ENCODE data around the gene METTL22. TPM values are rescaled to one million over a fixed set of nuclear protein-coding genes. Genes with fewer than 3 reads are reported as not detected.

Gene METTL22
- total RNA-seq, 4 donors from 2014 or later: 22.5 to 24.5 (median 23.4) TPM

DNA sequence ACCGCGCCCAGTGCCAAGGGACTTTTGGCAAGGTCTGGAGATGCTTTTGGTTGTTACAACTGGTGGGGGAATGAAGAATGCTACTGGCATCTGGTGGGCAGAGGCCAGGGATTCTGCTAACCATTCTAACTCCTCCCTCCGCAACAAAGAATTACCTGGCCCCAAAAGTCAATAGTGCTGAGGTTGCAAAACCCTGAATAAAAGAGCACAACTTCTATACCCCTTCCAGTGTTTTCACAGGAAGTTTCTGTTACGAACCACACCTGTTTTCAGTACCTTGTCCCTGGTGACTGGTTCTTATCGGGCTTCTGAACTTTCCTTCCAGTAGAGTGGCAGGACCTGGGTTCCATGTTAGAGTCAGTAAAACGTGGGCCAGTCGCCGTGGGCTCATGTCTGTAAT lies 70.2 kb downstream of the METTL22 start:
- no peaks in the 10 kb centered on the region for H3K4me1 ChIP-seq

DNA sequence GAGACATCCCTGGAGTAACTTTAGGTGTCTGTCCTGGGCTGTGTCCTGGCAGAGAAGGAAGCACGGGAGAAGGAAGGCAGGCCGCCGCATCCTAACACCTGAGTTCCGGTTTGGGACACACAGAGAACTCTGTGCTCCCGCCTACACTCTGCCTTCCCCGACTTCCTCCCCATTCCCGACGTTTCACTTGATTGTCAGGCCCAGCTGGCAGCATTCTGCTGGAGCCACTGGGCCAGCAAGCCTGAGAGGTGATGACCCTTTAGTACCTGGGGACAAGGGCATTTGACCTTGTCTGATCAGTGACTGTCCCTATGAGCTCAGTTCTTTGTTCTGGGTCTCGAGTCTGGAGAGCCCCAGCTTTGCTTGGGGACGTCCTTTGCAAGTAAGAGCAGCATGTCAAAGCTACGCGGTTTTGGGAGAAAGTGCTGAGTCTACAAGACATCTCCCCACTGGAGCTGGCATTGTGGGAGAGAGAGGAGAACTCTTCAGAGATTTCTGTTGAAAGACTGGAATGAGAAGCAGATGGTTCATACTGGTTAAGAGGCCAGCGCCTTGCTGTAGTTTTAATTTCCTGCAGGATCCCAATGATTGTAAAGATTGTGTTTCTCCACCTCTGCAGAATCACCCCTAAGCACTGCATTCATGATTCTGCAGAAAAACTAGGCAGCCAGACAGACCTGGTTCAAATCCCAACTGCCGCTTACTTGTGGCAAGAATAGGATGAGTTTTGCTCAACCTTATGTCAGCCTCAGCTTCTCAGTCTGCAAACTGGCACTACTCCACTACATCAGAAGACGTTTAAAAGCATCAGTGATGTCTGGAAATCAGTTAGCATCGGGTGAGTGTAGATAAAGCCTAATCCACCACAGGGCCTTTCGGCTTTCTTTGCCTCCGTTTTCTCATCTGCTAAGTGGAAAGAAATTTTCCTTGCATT lies 73.6 kb downstream of the METTL22 start:
- intact Hi-C loops (cut with DNase I): no loop called here
- no peak for TF ChIP-seq EP300 (IDR thresholded peaks at IDR 0.05)

More for the DNA sequence above, 70.2 kb downstream of the METTL22 start:
- Histone ChIP-seq H3K27me3 (no peaks in the 10 kb centered on the region), H3K27ac (replicated peaks in 1 of 4) (no peak overlapping the region), H3K4me3 (no peak overlapping the region), H3K9me3 (peaks cover 0 to 16% (median 11%) of the 10 kb centered on the region in 4 donors), H3K36me3 (peaks cover 0 to 12% (median 0%) of the 10 kb centered on the region in 4 donors)
- intact Hi-C loops (cut with DNase I): no loop called here
- WGBS: 88% methylated on average over 8 of the region's 8 CpGs
- TF ChIP-seq, protein P1, sequence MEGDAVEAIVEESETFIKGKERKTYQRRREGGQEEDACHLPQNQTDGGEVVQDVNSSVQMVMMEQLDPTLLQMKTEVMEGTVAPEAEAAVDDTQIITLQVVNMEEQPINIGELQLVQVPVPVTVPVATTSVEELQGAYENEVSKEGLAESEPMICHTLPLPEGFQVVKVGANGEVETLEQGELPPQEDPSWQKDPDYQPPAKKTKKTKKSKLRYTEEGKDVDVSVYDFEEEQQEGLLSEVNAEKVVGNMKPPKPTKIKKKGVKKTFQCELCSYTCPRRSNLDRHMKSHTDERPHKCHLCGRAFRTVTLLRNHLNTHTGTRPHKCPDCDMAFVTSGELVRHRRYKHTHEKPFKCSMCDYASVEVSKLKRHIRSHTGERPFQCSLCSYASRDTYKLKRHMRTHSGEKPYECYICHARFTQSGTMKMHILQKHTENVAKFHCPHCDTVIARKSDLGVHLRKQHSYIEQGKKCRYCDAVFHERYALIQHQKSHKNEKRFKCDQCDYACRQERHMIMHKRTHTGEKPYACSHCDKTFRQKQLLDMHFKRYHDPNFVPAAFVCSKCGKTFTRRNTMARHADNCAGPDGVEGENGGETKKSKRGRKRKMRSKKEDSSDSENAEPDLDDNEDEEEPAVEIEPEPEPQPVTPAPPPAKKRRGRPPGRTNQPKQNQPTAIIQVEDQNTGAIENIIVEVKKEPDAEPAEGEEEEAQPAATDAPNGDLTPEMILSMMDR (IDR thresholded peaks at IDR 0.05): no peak
- no peak for TF ChIP-seq POLR2A (IDR thresholded peaks at IDR 0.05; ENCODE audit: low read depth)
- TF ChIP-seq POLR2AphosphoS5 (IDR thresholded peaks at IDR 0.05): no peak
- no peak for TF ChIP-seq EP300 (IDR thresholded peaks at IDR 0.05)
- no peak for DNase-seq (ENCODE audit: extremely low spot score)

DNA sequence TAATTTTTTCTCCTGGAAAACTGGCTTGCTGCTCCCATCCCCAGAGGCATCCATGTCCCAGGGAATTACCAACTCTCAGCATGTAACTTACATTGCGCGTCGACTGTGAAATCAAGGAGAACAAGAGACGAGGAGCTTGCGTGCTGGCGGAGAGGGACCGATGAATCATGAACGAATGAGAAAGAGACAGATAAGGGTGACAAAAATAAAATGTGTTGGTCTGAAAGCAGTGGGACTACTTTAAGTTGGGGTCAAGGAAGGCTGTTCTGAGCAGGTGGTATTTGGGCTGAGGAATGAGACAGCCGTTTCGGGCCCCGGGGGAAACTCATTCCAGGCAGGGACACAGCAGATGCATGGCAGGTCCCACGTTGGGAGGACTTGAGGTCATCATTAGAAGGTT lies 75.4 kb downstream of the METTL22 start:
- no peaks in the 10 kb centered on the region for H3K4me1 ChIP-seq
- H3K36me3 ChIP-seq: peaks cover 0 to 14% (median 2%) of the 10 kb centered on the region in 4 donors
- TF ChIP-seq POLR2AphosphoS5 (IDR thresholded peaks at IDR 0.05): no peak
- H3K27ac ChIP-seq (replicated peaks in 1 of 4): no peak overlapping the region
- intact Hi-C loops (cut with DNase I): no loop called here
- no peak for DNase-seq (ENCODE audit: extremely low spot score)
- WGBS: 84% methylated on average over 12 of the region's 12 CpGs
- H3K27me3 ChIP-seq: no peaks in the 10 kb centered on the region
- no peaks in the 10 kb centered on the region for H3K9me3 ChIP-seq
- H3K4me3 ChIP-seq: no peak overlapping the region

More for the DNA sequence above, 73.6 kb downstream of the METTL22 start:
- Histone ChIP-seq H3K27ac (replicated peaks in 1 of 4) (no peak overlapping the region), H3K4me3 (no peak overlapping the region), H3K4me1 (no peaks in the 10 kb centered on the region), H3K27me3 (no peaks in the 10 kb centered on the region), H3K36me3 (peaks cover 0 to 14% (median 2%) of the 10 kb centered on the region in 4 donors), H3K9me3 (peaks cover 0 to 5% (median 3%) of the 10 kb centered on the region in 4 donors)
- WGBS: 81% methylated on average over 18 of the region's 18 CpGs
- no peak for DNase-seq (ENCODE audit: extremely low spot score)

DNA sequence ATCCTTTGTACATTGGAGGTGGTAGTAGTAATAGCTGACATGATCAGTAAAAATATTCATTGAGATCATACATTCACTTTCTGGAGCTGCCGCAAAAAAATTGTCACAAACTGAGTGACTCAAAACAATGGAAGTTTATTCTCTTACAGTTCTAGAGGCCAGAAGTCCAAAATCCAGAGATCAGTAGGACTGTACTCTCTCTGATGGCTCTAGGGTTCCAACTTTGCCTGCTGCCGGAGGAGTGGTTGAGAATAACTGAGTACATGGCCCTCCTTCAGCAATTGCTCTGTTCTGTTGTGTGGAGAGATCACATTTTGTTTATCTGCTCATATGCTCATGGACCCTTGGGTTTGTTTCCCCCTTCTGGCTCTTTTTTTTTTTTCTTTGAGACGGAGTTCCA lies 76.5 kb downstream of the METTL22 start:
- H3K27ac ChIP-seq (replicated peaks in 1 of 4): no peak overlapping the region
- no peaks in the 10 kb centered on the region for H3K4me1 ChIP-seq
- H3K9me3 ChIP-seq: no peaks in the 10 kb centered on the region
- no peak for TF ChIP-seq EP300 (IDR thresholded peaks at IDR 0.05)
- no peak for TF ChIP-seq POLR2A (IDR thresholded peaks at IDR 0.05; ENCODE audit: low read depth)
- TF ChIP-seq, protein P1 (IDR thresholded peaks at IDR 0.05): no peak
- TF ChIP-seq POLR2AphosphoS5 (IDR thresholded peaks at IDR 0.05): no peak
- intact Hi-C loops (cut with DNase I): no loop called here
- H3K36me3 ChIP-seq: peaks cover 0 to 14% (median 2%) of the 10 kb centered on the region in 4 donors
- no peaks in the 10 kb centered on the region for H3K27me3 ChIP-seq
- no peak overlapping the region for H3K4me3 ChIP-seq
- DNase-seq (ENCODE audit: extremely low spot score): no peak
- WGBS: 29% methylated on average over 3 of the region's 3 CpGs

Small RNAs within 50 kb of the gene (small RNA-seq; reads per million reads assigned to genes)
- 0 reads per million in 3 donors for gene RN7SL743P

Other genes starting within 250 kb of the METTL22 start
- gene TMEM114, start 31.2 kb upstream of the METTL22 start, total RNA-seq: not detected
- 10 to 100 TPM in 3 of 4 donors, 1 to 10 TPM in 1; 9.0 to 16.9 (median 13.4) TPM for gene ABAT, start 52.9 kb downstream of the METTL22 start, total RNA-seq
- gene TMEM186, start 175.9 kb downstream of the METTL22 start, total RNA-seq: 10 to 100 TPM in 2 of 4 donors, 1 to 10 TPM in 2; 7.9 to 12.2 (median 9.6) TPM
- gene PMM2, start 176.1 kb downstream of the METTL22 start, total RNA-seq: 10 to 100 TPM; 19.6 to 34.3 (median 23.5) TPM
- gene CARHSP1, start 247.3 kb downstream of the METTL22 start, total RNA-seq: 10 to 100 TPM; 33.2 to 95.8 (median 73.9) TPM